ENCODE results near the gene ANAPC13.
A peak's percentile ranks its signal among the peaks of the same experiment; 100 is the strongest.

The ANAPC13 gene

DNA sequence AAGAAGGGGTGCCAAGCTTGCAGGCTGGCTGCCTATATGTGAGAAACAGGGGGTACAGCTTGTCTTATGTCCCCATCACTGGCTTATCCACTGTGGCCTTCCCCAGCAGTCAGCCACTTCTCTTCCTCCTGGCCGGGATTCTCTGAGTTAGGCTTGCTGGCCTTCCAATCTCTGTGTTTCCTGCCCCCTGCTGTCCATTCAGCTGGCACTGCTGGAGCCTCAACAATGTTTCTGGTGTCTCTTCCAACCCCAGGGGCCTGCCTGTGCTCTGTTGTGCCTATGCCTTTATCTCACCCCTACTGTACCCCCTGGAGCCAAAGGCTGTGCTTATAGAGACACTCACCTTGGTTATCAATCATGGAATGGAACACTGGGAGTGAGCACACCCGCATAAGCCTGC is 36.5 kb downstream of the ANAPC13 start:
- DNase-seq: no peak

DNA sequence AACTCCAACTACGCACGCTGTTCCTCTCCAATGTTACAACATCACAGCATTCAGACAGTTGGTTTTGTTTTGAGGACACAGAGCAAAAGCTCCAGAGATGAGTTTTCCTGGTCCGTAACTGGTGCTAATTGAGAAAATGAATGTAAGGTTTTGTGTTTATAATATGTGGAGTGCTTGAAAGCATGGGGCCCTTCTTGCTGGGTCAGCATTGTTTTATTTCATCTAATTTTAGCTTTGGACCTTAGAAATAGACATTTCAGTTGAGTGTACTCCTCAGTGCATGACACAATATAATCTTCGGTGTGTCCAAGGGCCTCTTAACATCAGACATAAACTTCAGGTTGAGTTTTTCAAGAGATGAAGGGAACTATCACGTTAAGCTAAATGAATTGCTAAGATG is 37.1 kb downstream of the ANAPC13 start:
- DNase-seq: no peak

GRCh38 chr3:134447351-134447750 is 38.4 kb downstream of the ANAPC13 start:
- no peak for DNase-seq

DNA sequence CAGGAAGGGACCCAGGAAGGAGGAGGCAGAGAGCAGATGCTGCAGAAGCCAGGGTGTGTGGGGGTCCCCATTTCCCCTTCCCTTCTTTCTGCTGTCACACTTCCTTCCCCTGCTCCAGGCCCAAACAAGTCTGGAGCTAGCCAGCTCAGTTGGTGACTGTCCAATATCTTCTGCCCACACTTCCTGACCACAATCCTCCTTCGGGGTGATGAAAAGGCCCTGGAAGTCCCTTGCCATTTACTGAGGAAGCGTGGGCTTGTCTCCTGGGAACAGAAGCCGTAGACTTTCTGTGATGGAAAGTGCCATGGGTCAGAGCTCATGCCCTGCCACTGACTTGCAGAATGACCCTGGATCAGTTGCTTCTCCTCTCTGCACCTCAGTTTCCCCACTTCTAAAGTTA is 39.0 kb downstream of the ANAPC13 start:
- DNase-seq: peak; percentile 59 to 65

GRCh38 chr3:134445636-134446035 is 40.1 kb downstream of the ANAPC13 start:
- DNase-seq: no peak

- DNase-seq: no peak
Observed at GRCh38 chr3:134445095-134445494, 40.7 kb downstream of the ANAPC13 start.

GRCh38 chr3:134441821-134442220 is 44.0 kb downstream of the ANAPC13 start:
- DNase-seq: no peak

GRCh38 chr3:134441321-134441720 is 44.5 kb downstream of the ANAPC13 start:
- no peak for DNase-seq

DNA sequence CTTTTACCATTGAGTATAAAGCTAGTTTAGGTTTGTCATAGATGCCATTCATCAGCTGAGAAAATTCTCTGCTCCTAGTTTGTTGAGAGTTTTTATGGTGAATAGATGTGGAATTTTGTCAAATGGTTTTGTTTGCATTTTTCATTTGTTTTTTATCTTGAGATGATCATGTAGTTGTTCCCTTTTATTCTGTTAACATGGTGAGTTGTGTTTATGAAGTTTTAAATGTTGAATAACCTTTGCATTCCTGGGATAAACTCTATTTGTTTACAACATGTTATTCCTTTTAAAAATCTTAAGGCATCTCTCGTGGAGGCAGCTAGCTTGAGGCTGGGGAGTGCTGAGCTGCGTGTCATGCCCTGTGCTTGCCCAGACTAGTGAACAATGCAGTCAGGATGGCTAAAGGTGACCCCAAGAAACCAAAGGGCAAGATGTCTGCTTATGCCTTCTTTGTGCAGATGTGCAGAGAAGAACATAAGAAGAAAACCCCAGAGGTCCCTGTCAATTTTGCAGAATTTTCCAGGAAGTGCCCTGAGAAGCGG is 48.5 kb downstream of the ANAPC13 start:
- no peak for DNase-seq

DNA sequence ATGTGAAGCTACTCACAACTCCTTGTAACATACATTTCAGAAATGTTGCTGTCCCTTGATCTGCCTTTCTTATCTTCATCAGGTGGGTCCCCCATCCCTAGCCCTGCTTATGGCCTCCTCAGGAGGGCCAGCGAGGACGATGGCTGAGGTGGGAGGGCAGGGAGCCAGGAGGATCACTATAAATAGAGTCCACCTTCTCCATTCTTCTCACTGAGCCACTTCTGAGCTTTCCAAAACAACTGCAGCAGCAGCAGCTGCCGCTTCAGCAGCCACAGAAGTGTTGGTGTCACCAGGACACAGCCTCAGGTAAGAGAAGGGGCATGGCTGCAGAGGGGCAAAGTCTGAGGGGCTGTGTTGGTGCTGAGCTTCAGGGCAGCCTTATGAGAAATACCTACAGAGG is 53.5 kb downstream of the ANAPC13 start:
- no peak for DNase-seq

DNA sequence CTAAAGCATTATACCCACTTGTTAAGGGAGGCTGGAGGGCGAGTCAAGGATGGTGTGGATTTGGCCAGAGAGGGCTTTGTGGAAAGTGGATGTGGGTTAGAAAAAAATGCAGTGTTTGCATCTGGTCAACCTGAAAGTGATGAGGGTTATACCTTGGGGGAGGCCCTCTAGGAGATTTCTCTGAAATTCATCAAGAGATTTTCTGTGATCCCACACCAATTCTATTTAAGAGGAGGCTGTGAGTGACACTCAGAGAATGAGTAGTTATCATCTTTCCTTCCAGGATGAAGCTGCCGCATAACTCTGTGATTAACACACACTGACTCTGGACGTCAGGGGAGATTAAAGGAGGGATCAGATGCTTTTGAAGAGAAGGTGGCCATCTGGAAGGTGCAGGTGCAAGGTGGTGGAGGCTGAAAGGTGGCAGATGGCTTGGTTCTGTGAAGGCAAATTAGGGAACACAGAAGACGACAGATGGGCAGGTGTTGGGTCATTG is 54.8 kb downstream of the ANAPC13 start:
- DNase-seq: no peak

GRCh38 chr3:134430174-134430573 is 55.6 kb downstream of the ANAPC13 start:
- no peak for DNase-seq

DNA sequence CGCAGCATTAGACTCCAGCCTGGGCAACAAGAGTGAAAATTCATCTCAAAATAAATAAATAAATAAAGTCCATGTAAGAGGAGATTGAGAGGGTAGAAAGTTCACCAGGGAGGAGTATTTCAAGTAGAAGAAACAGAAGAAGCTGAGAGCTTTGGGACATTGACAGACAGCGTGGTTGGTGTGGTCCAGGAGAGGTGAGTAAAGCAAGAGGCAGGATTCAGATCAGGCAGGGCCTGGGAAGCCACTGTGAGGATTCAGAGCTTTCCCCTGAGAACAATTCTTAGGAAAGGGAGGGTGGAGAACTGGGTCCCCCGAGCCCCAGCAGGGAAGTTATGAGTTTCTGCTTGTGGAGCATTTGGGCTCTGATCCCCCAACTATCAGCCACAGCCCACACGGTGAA is 57.4 kb downstream of the ANAPC13 start:
- no peak for DNase-seq

All from Kasumi-1 (cell line).